ENCODE data around the gene CHD9NB. TPM values are rescaled to one million over a fixed set of nuclear protein-coding genes. Genes with fewer than 3 reads are reported as not detected.

The CHD9NB gene
- polyA plus RNA-seq (2012; ENCODE audit: insufficient read depth, insufficient read length, low read depth) = not detected

DNA sequence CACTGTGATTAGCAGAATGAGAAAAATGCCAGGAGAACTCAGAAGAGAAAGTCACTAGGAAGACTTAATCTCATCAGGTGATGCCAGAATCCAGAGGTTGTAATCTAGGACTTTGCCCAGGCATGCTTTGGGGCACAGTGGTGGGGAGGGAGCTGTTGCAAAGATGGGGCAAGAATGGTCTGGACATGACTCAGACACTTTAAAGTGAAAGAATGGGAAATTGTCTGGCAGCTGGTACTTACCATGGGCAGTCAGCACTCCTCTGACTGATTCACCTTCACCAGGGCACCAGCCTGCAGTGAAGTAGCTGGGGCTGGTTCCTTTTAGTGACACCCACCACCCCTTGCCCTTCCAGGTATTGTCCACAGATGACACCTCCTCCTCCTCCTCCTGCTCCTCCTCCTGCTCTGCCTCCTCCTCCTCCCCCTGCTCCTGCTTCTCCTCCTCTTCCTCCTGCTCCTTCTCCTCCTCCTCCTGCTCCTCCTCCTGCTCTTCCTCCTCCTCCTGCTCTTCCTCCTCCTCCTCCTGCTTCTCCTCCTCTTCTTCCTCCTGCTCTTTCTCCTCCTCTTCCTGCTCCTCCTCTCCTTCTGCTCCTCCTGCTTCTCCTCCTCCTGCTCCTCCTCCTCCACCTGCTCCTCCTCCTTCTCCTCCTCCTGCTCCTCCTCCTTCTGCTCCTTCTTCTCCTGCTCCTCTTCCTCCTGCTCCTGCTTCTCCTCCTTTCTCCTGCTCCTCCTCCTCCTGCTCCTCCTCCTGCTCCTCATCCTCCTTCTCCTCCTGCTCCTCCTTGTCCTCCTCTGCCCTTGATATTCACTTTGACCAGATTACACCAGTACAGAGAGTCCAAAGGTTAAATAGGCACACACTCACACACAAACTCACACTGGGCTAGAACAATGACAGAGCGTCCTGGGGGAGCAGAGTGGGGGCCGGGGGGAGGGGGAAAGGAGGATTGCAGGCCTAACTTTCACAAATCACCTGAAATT is at the start of gene CHD9NB:
CHD9NB (minus strand) TSS at position 379 of the 983 bp plus-strand sequence. CDS start 8,739 bp downstream, outside the sequence.
- peak; percentile 7 for DNase-seq
- Histone ChIP-seq H3K36me3 (no peaks in the 10 kb centered on the region), H3K9me3 (no peaks in the 10 kb centered on the region), H3K27me3 (no peaks in the 10 kb centered on the region), H3K4me3 (ENCODE audit: low read depth, low read length) (no peak within 1 kb of the TSS), H3K4me1 (no peaks in the 10 kb centered on the region; the same call in 1 of the 2 replicates)
- no peak for TF ChIP-seq CTCF (IDR thresholded peaks at IDR 0.05; ENCODE audit: low read depth, low read length)

GRCh38 chr16:53100889-53101288 is 48.2 kb upstream of the CHD9NB start:
- no peak for DNase-seq
- Histone ChIP-seq H3K27me3 (no peaks in the 10 kb centered on the region), H3K4me1 (peaks cover 3% of the 10 kb centered on the region; the same call in 1 of the 2 replicates), H3K4me3 (ENCODE audit: low read depth, low read length) (no peak overlapping the region), H3K9me3 (no peaks in the 10 kb centered on the region), H3K36me3 (peaks cover 5% of the 10 kb centered on the region)
- TF ChIP-seq CTCF (IDR thresholded peaks at IDR 0.05; ENCODE audit: low read depth, low read length) = no peak

- Histone ChIP-seq H3K4me1 (peaks cover 3% of the 10 kb centered on the region; the same call in 1 of the 2 replicates), H3K36me3 (peaks cover 5% of the 10 kb centered on the region), H3K9me3 (no peaks in the 10 kb centered on the region), H3K27me3 (no peaks in the 10 kb centered on the region), H3K4me3 (ENCODE audit: low read depth, low read length) (peak overlapping the region; percentile 52)
- no peak for TF ChIP-seq CTCF (IDR thresholded peaks at IDR 0.05; ENCODE audit: low read depth, low read length)
- DNase-seq = no peak
Observed at GRCh38 chr16:53100131-53100748, 47.5 kb upstream of the CHD9NB start.

DNA sequence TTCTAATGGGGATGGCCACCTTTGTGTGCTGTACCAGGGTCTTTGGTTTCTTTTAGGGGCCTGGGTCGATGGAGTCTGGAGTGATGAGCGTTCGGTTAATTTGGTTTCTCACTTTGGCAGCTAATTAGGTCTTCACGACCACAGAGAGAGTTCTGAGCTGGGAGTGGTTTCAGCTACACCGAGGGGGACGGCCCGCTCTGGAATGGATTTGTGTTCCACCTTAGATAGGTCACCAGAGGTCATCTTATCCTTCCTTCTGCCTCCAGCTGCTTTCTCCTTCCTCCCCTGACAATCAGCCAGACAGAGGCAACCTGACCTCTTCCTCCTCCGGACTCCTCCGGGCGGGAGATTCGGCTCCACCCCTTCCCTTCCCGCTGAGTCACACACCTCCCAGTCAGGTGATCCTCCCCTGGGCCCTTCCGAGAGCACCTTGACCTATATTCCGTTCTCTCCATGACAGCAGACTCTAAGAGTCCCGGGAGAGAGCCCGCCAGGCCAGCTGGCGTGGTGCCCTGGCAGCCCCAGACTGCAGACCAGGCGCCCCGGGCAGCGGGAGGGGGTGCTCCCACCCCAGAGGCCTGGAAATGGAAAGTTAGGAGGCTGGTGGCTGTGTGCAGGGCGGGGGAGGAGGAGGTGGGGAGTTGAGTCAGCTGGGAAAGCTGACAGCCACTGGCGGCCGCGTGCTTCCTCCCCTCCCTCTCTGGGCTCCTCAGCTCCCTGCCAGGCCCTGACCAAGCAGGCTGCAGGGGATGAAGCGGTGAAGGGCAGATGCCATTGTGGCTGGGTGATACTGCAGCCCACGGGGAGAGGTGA is 46.8 kb upstream of the CHD9NB start:
- peaks cover 3% of the 10 kb centered on the region; the same call in 1 of the 2 replicates for H3K4me1 ChIP-seq
- H3K27me3 ChIP-seq = no peaks in the 10 kb centered on the region
- H3K4me3 ChIP-seq (ENCODE audit: low read depth, low read length) = peak overlapping the region; percentile 52
- H3K9me3 ChIP-seq = no peaks in the 10 kb centered on the region
- peaks cover 5% of the 10 kb centered on the region for H3K36me3 ChIP-seq
- peak; percentile 99 for DNase-seq
- TF ChIP-seq CTCF (IDR thresholded peaks at IDR 0.05; ENCODE audit: low read depth, low read length) = no peak

- peak; percentile 95 for DNase-seq
- Histone ChIP-seq H3K9me3 (no peaks in the 10 kb centered on the region), H3K27me3 (no peaks in the 10 kb centered on the region), H3K36me3 (peaks cover 5% of the 10 kb centered on the region), H3K4me1 (peaks cover 7% of the 10 kb centered on the region; the same call in 1 of the 2 replicates), H3K4me3 (ENCODE audit: low read depth, low read length) (peak overlapping the region; percentile 52)
- no peak for TF ChIP-seq CTCF (IDR thresholded peaks at IDR 0.05; ENCODE audit: low read depth, low read length)
Observed at GRCh38 chr16:53098526-53099317, 46.0 kb upstream of the CHD9NB start.

Data from BE2C (cell line).